Limb (tissue), 2 donors: ENCODE measurements around the gene RAB25.

Experiments used
- DNase-seq, 2 donors: peaks; one replicate each; pipeline ENCODE4 v3.0.0-alpha.2; 2016; ENCODE audit errors: extremely low spot score in 2 of 2

Gene RAB25

DNA sequence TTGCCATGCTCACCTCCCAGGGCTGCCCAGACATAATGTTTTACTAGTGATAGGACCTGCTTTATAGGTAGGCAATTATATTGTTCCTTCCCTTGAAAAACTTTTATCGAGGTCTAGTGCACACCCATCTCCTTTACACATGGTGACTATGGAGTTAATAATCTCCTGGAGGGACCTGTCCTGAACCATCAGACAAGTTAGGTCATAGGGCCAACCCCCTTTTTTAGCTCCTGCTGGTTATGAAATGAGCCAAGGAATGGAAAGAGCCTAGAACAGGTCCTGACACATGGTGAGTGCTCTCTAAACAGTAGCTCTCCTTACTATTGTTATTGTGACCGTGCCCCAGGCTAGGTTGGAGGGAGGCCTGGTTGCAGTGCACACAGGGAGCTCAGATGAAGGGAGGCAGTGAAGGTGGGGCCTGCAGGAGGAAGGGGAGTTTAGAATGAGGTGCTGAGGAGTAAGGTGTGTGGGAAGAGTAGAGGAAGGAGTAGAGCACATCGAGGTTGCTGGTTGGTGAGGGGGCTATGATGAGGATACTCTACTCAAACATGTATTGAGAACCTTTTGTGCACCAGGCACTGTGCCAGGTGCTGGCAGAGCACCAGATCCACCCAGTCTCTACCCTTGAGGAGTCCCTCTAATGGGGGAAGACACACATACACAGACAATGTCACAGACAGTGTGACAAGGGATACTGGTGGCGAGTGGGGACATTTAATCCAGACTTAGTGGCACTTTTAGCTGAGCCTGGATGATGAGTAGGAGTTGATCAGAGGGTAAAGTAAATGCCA lies 39.4 kb downstream of the RAB25 start:
- no peak for DNase-seq

- DNase-seq: no peak
Observed at GRCh38 chr1:156101880-156102279, 40.9 kb downstream of the RAB25 start.

GRCh38 chr1:156102633-156103511 lies 41.9 kb downstream of the RAB25 start:
- peak in 1 of 2 donors; percentile 54 for DNase-seq

- peak; percentile 60 to 72 for DNase-seq
Observed at GRCh38 chr1:156103521-156103947, 42.6 kb downstream of the RAB25 start.

DNA sequence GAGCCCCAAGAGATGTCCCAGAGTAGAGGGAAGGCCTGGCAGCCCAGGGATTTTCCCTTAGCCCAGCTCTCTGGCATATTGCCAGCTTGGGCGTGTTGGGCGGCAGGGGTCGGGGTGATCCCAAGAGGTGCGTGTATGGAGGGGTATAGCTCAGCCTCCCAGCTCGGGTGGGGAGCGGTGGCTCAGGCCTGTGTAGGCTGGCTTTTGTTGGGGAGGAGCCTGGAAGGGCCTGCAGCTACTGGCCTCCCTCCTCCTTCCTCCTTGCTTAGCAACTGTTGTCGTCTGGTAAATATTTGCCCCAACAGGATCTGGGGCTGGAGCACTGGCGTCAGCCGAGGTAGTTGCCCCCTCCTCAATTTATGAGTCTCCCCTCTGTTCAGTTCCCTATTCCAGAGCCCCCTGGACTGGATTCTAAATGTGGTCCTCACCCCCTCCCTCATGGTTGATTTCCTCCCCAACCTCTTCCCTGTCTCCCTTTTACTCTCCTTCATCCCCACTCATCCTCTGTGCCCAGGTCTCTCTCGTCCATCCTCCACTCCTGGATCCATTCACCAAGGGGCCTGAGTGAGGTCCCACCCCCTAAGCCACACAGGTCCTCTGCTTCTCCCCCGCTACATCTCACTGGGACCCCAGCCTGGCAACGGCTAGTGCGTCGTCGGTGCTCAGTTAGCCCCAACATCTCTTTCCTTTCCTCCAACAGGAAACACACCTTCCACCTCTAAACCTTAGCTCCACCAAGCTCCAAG lies 43.3 kb downstream of the RAB25 start:
- DNase-seq: peak; percentile 87 to 94

DNA sequence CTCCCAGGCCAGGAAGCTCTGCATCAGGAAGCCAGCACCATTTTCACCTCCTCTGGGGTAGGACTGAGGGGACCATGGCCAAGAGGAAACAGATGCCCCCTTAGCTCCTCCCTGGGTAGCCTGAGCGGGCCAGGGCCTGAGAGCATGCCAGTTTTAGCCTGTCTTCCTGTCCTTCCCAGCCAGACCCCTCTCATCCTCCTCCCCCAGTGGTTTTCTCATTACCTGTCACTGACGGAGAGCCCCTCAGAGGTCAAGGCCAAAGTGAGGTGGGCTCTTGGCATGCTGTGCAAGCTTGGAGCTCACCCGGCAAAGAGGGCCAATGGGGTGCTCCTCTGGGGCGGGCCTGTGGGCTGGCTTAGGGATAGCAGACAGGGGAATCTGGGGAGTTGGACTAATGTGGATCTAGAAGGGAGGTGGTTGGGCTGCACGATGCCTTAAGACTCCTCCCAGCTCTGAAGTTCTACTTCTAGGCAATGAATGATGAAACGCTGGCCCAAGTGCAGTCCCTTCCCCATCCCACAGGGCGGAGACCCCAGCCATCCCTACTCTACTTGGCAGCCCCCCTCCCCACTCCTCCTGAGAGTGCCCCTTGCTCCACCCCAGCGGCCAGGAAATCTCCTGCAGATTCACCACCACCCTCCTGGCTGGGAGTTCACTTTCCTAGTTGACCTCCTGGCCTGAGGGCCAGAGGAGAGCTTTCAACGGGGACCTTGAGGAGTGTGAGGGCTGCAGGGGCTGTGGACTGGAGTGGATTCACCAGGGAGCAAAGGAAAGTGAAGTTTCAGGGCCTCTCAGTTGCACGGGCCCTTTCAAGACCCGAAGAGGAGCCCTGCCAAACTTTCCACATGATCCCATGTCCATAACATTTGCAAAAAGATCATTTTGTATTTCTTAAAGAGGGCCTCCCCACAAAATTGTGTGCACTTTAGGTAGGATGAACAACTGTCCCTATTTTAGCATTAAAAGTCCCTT lies 44.2 kb downstream of the RAB25 start:
- peak; percentile 66 to 83 for DNase-seq

- no peak for DNase-seq
Observed at GRCh38 chr1:156106624-156107488, 45.9 kb downstream of the RAB25 start.

DNA sequence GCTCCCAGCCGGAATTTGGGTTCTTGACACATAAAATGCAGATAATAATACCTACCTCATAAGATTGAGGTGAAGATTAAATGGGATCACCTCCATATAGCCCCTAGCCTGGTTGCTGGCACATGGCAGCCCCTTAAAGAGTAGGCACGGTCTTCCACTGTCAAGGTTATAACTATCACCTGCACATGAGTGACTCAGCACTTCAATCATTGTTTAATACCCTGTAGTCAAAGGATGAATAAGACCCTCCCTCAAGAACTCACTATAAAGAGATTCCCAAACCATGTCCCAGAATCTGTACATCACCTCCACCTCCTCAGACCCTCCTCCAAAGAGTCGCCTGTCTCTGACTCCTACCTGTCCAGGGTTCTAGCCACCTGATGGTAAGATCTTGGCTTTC lies 47.1 kb downstream of the RAB25 start:
- DNase-seq: no peak

DNA sequence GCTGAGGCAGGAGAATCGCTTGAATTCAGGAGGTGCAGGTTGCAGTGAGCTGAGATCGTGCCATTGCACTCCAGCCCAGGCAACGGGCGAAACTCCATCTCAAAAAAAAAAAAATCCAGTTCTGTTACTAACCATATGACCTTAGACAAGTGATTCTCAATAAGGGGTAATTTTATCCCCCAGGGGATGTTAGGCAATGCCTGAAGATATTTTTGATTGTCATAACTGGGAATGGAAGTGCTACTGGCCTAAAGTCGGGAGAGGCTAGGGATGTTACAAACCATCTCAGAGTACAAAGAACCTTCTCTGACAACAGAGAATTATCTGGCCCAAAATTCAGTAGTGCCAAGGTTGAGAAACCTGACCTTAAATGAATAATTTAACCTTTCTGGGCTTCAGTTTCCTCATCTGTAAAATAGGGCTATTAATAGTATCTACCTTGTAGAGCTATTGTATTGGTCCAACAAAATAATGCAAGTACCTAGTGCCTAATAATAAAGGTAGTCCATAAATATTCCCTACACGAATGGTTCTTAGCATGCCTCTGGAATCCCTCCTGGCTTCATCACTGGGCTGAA lies 47.8 kb downstream of the RAB25 start:
- no peak for DNase-seq

DNA sequence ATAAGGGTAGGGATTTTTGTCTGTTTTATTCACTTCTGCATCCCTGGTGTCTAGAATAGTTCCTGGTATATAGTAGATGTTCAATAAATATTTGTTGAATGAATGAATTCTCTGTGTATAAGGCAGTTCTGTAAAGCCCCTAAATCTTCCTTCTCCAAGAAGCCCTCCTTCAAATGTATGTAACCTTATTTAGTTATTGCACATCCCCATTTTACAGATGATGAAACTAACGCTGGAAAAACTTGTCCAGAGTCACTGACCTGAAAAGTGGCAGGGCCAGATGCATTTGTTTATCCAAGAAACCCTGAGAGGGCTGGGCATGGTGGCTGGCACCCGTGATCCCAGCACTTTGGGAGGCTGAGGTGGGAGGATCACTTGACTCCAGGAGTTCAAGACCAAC lies 49.3 kb downstream of the RAB25 start:
- DNase-seq: no peak

- no peak for DNase-seq
Observed at GRCh38 chr1:156111355-156111962, 50.5 kb downstream of the RAB25 start.

- peak in 1 of 2 donors; percentile 72 for DNase-seq
Observed at GRCh38 chr1:156112276-156113137, 51.5 kb downstream of the RAB25 start.

DNA sequence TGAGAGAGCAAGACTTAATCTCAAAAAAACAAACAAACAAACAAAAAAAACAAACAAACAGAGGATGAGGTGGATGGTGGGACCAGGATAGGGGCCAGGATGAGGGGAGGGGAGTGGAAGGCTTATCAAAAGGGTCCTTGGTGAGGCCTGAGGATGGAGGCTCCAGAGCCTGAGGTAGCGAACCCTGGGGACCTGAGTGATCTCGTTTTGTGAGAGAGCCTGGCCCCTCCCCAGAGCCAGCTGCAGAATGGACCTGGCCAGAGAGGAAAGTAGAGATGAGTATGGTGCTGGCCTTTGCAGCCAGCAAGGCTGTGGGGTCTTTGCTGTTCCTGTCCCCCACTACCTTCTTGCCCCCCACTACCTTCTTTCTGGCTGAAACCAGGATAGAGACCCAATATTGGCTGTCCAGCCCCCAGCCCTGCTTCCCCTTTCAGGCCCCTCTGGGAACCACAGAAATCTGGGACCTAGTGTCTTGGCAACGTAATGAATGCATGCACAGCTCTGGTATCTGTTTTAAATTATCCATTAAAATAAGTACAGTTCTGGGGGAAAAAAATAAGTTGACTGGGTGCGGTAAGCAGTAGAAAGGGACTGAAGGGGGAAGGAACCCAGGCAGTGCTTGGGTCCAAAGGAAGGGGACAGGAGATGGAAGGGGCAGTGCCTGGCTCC lies 52.5 kb downstream of the RAB25 start:
- peak in 1 of 2 donors; percentile 62 for DNase-seq

GRCh38 chr1:156114101-156114918 lies 53.4 kb downstream of the RAB25 start, which contains the start of gene LMNA:
LMNA (plus strand) TSS chr1:156114711; CDS start chr1:156114919, 208 bp downstream.
- DNase-seq: peak; percentile 90 to 92

- peak in 1 of 2 donors; percentile 68 for DNase-seq
Observed at GRCh38 chr1:156114919-156115513, 54.1 kb downstream of the RAB25 start.
